NT2/D1 (cell line): ENCODE data around the gene PUDP.

Source experiments
- SUZ12 ChIP-seq: IDR thresholded peaks from 2 replicates; pipeline ENCODE4 v1.6.1; 2011; ENCODE audit not compliant: insufficient read length, insufficient read depth; ENCODE audit errors: extremely low read depth
- YY1 ChIP-seq: IDR thresholded peaks from 2 replicates; pipeline ENCODE4 v1.6.1; 2011; ENCODE audit not compliant: insufficient read length, insufficient read depth
- ZNF274 ChIP-seq: IDR thresholded peaks from 2 replicates; pipeline ENCODE4 v1.6.1; 2011; ENCODE audit warnings: mild to moderate bottlenecking, low read depth, low read length

GRCh38 chrX:7133050-7133440 lies 14.9 kb downstream of the PUDP start:
- no peak for TF ChIP-seq ZNF274
- TF ChIP-seq SUZ12 = no peak
- no peak for TF ChIP-seq YY1
